CD4-positive, alpha-beta memory T cell (primary cell): ENCODE data around the gene CNTNAP4. TPM values are rescaled to one million over a fixed set of nuclear protein-coding genes. Genes with fewer than 3 reads are reported as not detected.

Experiments
- CTCF ChIA-PET: fragments of 350-600 bp; sonication (Branson Sonifier 250); formaldehyde crosslinking; loops from one replicate; lab custom pipeline; 2021; ENCODE audit warnings: inconsistent platforms; ENCODE audit not compliant: partially characterized antibody; lab: Charles Lee
- POLR2A ChIA-PET: fragments of 350-600 bp; sonication (Branson Sonifier 250); formaldehyde crosslinking; loops from one replicate; lab custom pipeline; 2021; ENCODE audit not compliant: partially characterized antibody; lab: Charles Lee
- DNase-seq, 5 donors: peaks; one replicate each; pipeline versions ENCODE4 v3.0.0 to v3.0.0-alpha.2; 2020 to 2022; ENCODE audit warnings: mixed read lengths in 1 of 5
- H3K27ac ChIP-seq: one replicate; pipeline ENCODE4 v1.7.0; 2013; ENCODE audit warnings: low read depth, low read length
- H3K27me3 ChIP-seq: 2 replicates; pipeline ENCODE4 v1.7.0; 2013; ENCODE audit warnings: mild to moderate bottlenecking, low read length, moderate library complexity; ENCODE audit not compliant: insufficient read depth
- H3K36me3 ChIP-seq: 2 replicates; pipeline ENCODE4 v1.7.0; 2013; ENCODE audit warnings: mild to moderate bottlenecking, low read length, moderate library complexity; ENCODE audit not compliant: insufficient read depth
- H3K4me1 ChIP-seq: 2 replicates; pipeline ENCODE4 v1.7.0; 2013; ENCODE audit warnings: mild to moderate bottlenecking, low read length, moderate library complexity; ENCODE audit not compliant: insufficient read depth
- H3K4me3 ChIP-seq, 2 donors: one replicate each; pipeline ENCODE4 v1.7.0; 2013; ENCODE audit warnings: low read length in 2 of 2, mild to moderate bottlenecking in 1 of 2
- H3K9me3 ChIP-seq, 2 donors: one replicate each; pipeline ENCODE4 v1.7.0; 2013; ENCODE audit warnings: low read length in 2 of 2, control low read depth in 1 of 2; ENCODE audit not compliant: control insufficient read depth in 1 of 2
- H3K27ac Mint-ChIP-seq, 7 donors: one replicate each; pipeline ENCODE4 v1.8.0; 2020 to 2021; ENCODE audit warnings: mixed read lengths in 7 of 7, mild to moderate bottlenecking in 6 of 7, inconsistent platforms in 3 of 7, moderate library complexity in 3 of 7
- H3K27me3 Mint-ChIP-seq, 2 donors: one replicate each; pipeline ENCODE4 v1.8.0; 2020 to 2021; ENCODE audit warnings: mixed read lengths in 2 of 2
- H3K36me3 Mint-ChIP-seq, 2 donors: one replicate each; pipeline ENCODE4 v1.8.0; 2020 to 2021; ENCODE audit warnings: mixed read lengths in 2 of 2, inconsistent platforms in 1 of 2, mild to moderate bottlenecking in 1 of 2
- H3K4me1 Mint-ChIP-seq, 4 donors: one replicate each; pipeline ENCODE4 v1.8.0; 2020 to 2021; ENCODE audit warnings: mixed read lengths in 4 of 4, mild to moderate bottlenecking in 1 of 4
- H3K4me3 Mint-ChIP-seq, 8 donors: one replicate each; pipeline ENCODE4 v1.8.0; 2020 to 2021; ENCODE audit warnings: mixed read lengths in 8 of 8, mild to moderate bottlenecking in 7 of 8, moderate library complexity in 6 of 8, inconsistent platforms in 3 of 8
- H3K9me3 Mint-ChIP-seq, 8 donors: one replicate each; pipeline ENCODE4 v1.8.0; 2020 to 2021; ENCODE audit warnings: mixed read lengths in 8 of 8, mild to moderate bottlenecking in 5 of 8, inconsistent platforms in 3 of 8, moderate library complexity in 1 of 8
- intact Hi-C: fragments of 100-400 bp; cut with micrococcal nuclease; formaldehyde crosslinking; loops from one replicate; pipeline ENCODE4 v1.15.1; 2023
- polyA plus RNA-seq, 2 donors: library from polyadenylated mRNA; unstranded; fragments of 300-500 nt; fragmentation: Illumina TruSeq; gene quantifications; one replicate each; pipeline ENCODE4 v1.2.3, GENCODE V29; 2021
- total RNA-seq, 2 experiments: library from RNA; stranded (reverse); gene quantifications; one replicate each; pipeline ENCODE4 v1.2.3, GENCODE V29; 2021

Gene CNTNAP4
- total and polyA plus RNA-seq, 4 experiments from 2014 or later: not detected

DNA sequence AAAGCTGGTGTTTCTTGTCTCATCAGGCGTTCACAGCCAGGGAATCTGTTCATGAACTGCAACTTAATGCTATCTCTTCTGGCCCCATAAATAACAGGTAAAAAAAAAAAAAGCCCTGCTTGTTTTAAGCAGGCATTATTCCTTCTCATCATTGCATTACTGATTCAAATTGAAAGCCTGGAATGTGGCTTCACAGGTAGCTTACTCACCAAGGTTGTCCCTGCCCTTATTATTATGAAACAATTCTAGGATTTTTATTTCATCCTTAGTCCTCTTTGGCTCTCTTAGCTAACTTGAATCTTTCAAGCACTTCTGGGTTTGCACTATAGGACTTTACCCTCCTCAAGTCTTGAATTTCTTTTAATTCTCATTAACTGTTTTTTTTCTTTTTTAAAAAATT, 113.3 kb downstream of the CNTNAP4 start:
- POLR2A ChIA-PET: no interaction called here
- Mint-ChIP-seq H3K36me3 (no peaks in the 10 kb centered on the region), H3K9me3 (peaks cover 0 to 4% (median under 1%) of the 10 kb centered on the region in 8 donors), H3K27ac (no peak overlapping the region), H3K27me3 (no peaks in the 10 kb centered on the region), H3K4me3 (no peak overlapping the region), H3K4me1 (no peaks in the 10 kb centered on the region)
- Histone ChIP-seq H3K4me1 (no peaks in the 10 kb centered on the region), H3K27me3 (no peaks in the 10 kb centered on the region), H3K4me3 (no peak overlapping the region), H3K9me3 (no peaks in the 10 kb centered on the region), H3K27ac (no peak overlapping the region), H3K36me3 (no peaks in the 10 kb centered on the region)
- CTCF ChIA-PET: no interaction called here
- intact Hi-C loops: no loop called here
- DNase-seq: no peak

DNA sequence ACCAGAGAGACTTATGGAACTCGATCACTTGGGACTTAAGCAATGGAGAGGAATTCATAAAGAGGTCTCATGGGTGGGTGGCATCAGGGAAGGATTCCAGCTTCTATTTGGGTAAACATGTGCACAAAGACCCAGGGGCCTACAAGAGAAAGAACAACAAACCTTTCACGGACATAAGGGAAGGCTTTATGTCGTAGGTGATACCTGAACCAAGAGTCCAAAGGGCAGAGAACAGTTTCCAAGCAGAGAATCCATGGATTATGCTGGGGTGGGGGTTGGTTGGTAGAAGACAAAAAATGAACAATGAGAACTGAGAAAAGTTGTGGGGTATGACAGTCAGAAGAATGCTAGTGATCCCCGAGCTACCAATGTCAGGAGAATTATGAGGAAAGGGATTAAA, 119.8 kb downstream of the CNTNAP4 start:
- no peak for DNase-seq
- Histone ChIP-seq H3K4me1 (no peaks in the 10 kb centered on the region), H3K27me3 (no peaks in the 10 kb centered on the region), H3K36me3 (no peaks in the 10 kb centered on the region), H3K4me3 (no peak overlapping the region), H3K9me3 (no peaks in the 10 kb centered on the region), H3K27ac (no peak overlapping the region)
- ChIA-PET CTCF (no interaction called here), POLR2A (no interaction called here)
- Mint-ChIP-seq H3K4me1 (no peaks in the 10 kb centered on the region), H3K9me3 (peaks cover 1 to 14% (median 5%) of the 10 kb centered on the region in 8 donors), H3K27ac (no peak overlapping the region), H3K27me3 (no peaks in the 10 kb centered on the region), H3K4me3 (no peak overlapping the region), H3K36me3 (no peaks in the 10 kb centered on the region)
- intact Hi-C loops: no loop called here

DNA sequence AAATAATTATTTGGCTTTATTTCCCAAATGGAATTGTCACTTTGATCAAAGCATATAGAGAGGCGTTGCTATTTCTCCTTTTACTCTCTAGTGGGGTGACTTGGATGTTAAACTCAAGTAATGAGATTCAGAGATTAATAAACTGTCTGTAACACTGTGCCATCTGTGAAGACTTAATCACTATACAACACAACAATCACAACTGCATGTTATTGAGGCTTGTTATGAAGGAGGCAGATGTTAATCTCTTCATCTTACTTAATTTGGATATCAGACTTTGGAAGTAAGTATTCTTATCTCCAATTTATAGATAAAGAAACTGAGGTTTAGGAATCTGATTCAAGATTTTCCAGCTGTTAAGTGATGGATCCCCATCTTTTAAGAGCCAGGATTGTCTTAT, 132.5 kb downstream of the CNTNAP4 start:
- Mint-ChIP-seq H3K9me3 (peaks cover 0 to 12% (median 5%) of the 10 kb centered on the region in 8 donors), H3K4me3 (no peak overlapping the region), H3K36me3 (no peaks in the 10 kb centered on the region), H3K4me1 (no peaks in the 10 kb centered on the region), H3K27ac (no peak overlapping the region), H3K27me3 (no peaks in the 10 kb centered on the region)
- POLR2A ChIA-PET: no interaction called here
- H3K9me3 ChIP-seq: no peaks in the 10 kb centered on the region
- no peaks in the 10 kb centered on the region for H3K36me3 ChIP-seq
- intact Hi-C loops: no loop called here
- no peaks in the 10 kb centered on the region for H3K4me1 ChIP-seq
- no peak overlapping the region for H3K27ac ChIP-seq
- no peak overlapping the region for H3K4me3 ChIP-seq
- no peak for DNase-seq
- H3K27me3 ChIP-seq: no peaks in the 10 kb centered on the region
- CTCF ChIA-PET: no interaction called here

DNA sequence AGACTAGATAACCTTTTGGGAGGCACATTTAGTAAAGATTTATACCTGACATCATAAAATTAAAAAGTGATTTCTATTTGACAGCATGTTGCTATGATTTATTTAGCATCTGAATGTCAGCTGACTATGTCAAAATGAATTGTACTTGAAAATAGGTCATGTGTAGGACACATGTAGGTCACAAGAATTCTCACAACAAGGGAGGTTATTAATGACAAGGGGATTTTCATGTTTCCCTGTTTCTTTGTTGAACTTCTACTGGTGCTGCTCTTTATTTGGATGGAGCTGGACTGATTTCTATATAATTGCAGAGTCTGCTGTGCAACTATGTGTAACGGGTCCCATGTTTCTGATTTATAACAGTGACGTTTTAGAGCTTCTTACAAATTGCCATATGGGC, 144.4 kb downstream of the CNTNAP4 start:
- CTCF ChIA-PET: no interaction called here
- intact Hi-C loops: no loop called here
- no peaks in the 10 kb centered on the region for H3K27me3 Mint-ChIP-seq

DNA sequence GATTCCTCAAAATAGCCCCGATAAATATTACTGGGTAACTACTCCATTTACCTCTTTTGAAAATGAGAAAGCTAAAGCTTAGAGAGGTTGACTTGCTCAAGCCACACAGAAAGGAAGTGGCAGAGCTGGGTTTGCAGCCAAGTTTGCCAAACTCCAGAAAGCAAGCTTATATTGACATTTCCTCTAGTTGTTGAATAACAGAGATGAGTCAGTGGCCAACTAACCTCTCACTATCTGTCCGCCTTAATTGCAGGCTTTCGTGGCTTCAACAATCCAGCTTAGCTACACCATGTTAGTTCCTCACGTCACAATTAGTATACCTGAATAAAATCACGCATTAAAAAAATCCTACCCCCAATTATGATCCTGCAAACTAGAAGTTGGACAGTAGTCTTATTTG, 151.7 kb downstream of the CNTNAP4 start:
- Histone ChIP-seq H3K4me1 (no peaks in the 10 kb centered on the region), H3K27ac (no peak overlapping the region), H3K27me3 (no peaks in the 10 kb centered on the region), H3K36me3 (no peaks in the 10 kb centered on the region), H3K4me3 (no peak overlapping the region), H3K9me3 (no peaks in the 10 kb centered on the region)
- no peaks in the 10 kb centered on the region for H3K36me3 Mint-ChIP-seq
- no peak overlapping the region for H3K4me3 Mint-ChIP-seq
- ChIA-PET POLR2A (no interaction called here), CTCF (no interaction called here)
- H3K9me3 Mint-ChIP-seq: peaks cover 0 to 6% (median 2%) of the 10 kb centered on the region in 8 donors
- H3K27ac Mint-ChIP-seq: no peak overlapping the region
- no peak for DNase-seq
- no peaks in the 10 kb centered on the region for H3K27me3 Mint-ChIP-seq
- intact Hi-C loops: no loop called here
- H3K4me1 Mint-ChIP-seq: no peaks in the 10 kb centered on the region

More for the DNA sequence above, 144.4 kb downstream of the CNTNAP4 start:
- H3K36me3 Mint-ChIP-seq: no peaks in the 10 kb centered on the region
- Histone ChIP-seq H3K4me3 (no peak overlapping the region), H3K27ac (no peak overlapping the region), H3K27me3 (no peaks in the 10 kb centered on the region), H3K9me3 (no peaks in the 10 kb centered on the region), H3K36me3 (no peaks in the 10 kb centered on the region), H3K4me1 (no peaks in the 10 kb centered on the region)
- no peak for DNase-seq
- H3K27ac Mint-ChIP-seq: no peak overlapping the region
- POLR2A ChIA-PET: no interaction called here
- peaks cover 0 to 8% (median 2%) of the 10 kb centered on the region in 8 donors for H3K9me3 Mint-ChIP-seq
- H3K4me1 Mint-ChIP-seq: no peaks in the 10 kb centered on the region
- H3K4me3 Mint-ChIP-seq: no peak overlapping the region

DNA sequence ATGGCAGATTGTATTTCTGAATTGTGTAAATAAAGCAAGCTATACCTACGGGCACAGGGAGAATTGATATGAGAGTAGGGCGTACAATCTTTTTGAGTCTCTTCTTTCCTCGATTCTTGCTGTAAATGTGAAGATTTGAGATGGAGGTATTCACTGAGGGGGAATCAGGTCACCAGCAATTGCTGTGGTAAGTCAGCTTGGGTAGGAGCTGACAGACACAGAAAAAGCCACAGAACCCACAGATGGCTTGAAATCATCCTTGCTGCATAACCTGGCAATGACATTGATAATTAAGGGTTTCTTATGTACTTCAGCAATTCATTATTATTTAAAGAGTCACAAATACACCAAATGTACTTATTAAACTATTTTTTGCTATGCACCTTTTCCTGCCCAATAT, 164.2 kb downstream of the CNTNAP4 start:
- intact Hi-C loops: no loop called here
- H3K9me3 Mint-ChIP-seq: peaks cover 0 to 6% (median 2%) of the 10 kb centered on the region in 8 donors
- no peaks in the 10 kb centered on the region for H3K27me3 Mint-ChIP-seq
- no peak overlapping the region for H3K27ac Mint-ChIP-seq
- no peaks in the 10 kb centered on the region for H3K36me3 Mint-ChIP-seq
- Histone ChIP-seq H3K4me3 (no peak overlapping the region), H3K36me3 (no peaks in the 10 kb centered on the region), H3K27ac (no peak overlapping the region), H3K27me3 (no peaks in the 10 kb centered on the region), H3K9me3 (no peaks in the 10 kb centered on the region), H3K4me1 (no peaks in the 10 kb centered on the region)
- CTCF ChIA-PET: no interaction called here
- no peak for DNase-seq
- POLR2A ChIA-PET: no interaction called here
- H3K4me3 Mint-ChIP-seq: no peak overlapping the region
- H3K4me1 Mint-ChIP-seq: no peaks in the 10 kb centered on the region

DNA sequence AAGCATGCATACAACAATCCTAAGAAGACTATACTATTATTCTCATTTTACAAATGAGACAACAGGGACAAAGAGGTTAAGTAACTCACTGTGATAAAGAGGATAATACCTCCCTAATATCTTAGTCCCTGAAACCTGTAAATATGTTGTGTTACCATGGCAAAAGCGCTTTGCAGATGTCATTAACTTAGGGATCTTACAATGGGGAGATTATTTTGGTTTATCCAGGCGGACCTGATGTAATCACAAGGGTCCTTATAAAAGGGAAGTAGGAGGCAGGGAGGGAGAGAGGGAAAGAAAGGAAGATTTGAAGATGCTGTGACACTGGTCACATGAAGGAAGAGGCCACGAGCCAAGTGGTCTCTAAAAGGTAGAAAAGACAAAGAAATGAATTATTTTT, 164.7 kb downstream of the CNTNAP4 start:
- Mint-ChIP-seq H3K4me1 (no peaks in the 10 kb centered on the region), H3K36me3 (no peaks in the 10 kb centered on the region), H3K27ac (no peak overlapping the region), H3K27me3 (no peaks in the 10 kb centered on the region), H3K4me3 (no peak overlapping the region), H3K9me3 (peaks cover 0 to 6% (median 2%) of the 10 kb centered on the region in 8 donors)
- Histone ChIP-seq H3K36me3 (no peaks in the 10 kb centered on the region), H3K9me3 (no peaks in the 10 kb centered on the region), H3K4me1 (no peaks in the 10 kb centered on the region), H3K4me3 (no peak overlapping the region), H3K27me3 (no peaks in the 10 kb centered on the region), H3K27ac (no peak overlapping the region)
- intact Hi-C loops: no loop called here
- POLR2A ChIA-PET: no interaction called here
- no peak for DNase-seq
- CTCF ChIA-PET: no interaction called here

DNA sequence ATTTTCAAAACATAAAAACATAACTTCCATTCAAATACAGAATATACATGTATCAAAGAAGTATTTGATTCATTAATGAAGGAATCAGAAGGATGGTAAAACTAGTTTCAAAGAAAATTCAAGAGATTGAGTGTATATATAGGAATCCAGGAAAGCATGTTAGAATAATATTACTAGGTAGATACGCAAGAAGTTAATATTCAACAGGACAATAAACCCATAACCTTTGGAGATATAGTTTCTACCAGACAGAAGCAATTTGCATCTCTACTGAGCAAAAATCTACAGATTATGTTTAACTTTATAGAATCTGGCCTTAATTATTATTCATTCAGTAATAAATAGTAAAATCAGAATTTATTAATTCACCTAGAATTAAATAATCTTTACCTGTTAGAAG, 166.8 kb downstream of the CNTNAP4 start:
- POLR2A ChIA-PET: no interaction called here
- no peak overlapping the region for H3K27ac ChIP-seq
- H3K4me1 Mint-ChIP-seq: no peaks in the 10 kb centered on the region
- intact Hi-C loops: no loop called here
- H3K9me3 ChIP-seq: no peaks in the 10 kb centered on the region
- no peak overlapping the region for H3K4me3 ChIP-seq
- H3K36me3 ChIP-seq: no peaks in the 10 kb centered on the region
- CTCF ChIA-PET: no interaction called here
- no peaks in the 10 kb centered on the region for H3K27me3 Mint-ChIP-seq
- peaks cover 0 to 6% (median 3%) of the 10 kb centered on the region in 8 donors for H3K9me3 Mint-ChIP-seq
- H3K4me3 Mint-ChIP-seq: no peak overlapping the region
- H3K27me3 ChIP-seq: no peaks in the 10 kb centered on the region
- H3K4me1 ChIP-seq: no peaks in the 10 kb centered on the region
- H3K27ac Mint-ChIP-seq: no peak overlapping the region
- H3K36me3 Mint-ChIP-seq: no peaks in the 10 kb centered on the region
- DNase-seq: no peak
